Testis (tissue), 3 donors: Measurements from ENCODE around the gene FYN. TPM values are rescaled to one million over a fixed set of nuclear protein-coding genes. Genes with fewer than 3 reads are reported as not detected.

Source experiments
- DNase-seq: peaks from one replicate; pipeline ENCODE4 v3.0.0-alpha.2; 2019
- H3K27ac ChIP-seq, 2 donors: fragments of 200-600 bp; sonication (generic); one replicate each; pipeline ENCODE4 v1.5.1; 2019
- H3K27me3 ChIP-seq: fragments of 200-600 bp; sonication (generic); one replicate; pipeline ENCODE4 v1.5.1; 2019
- H3K36me3 ChIP-seq: fragments of 200-600 bp; sonication (generic); one replicate; pipeline ENCODE4 v1.5.1; 2017; ENCODE audit warnings: low read depth; ENCODE audit errors: missing control alignments
- H3K4me1 ChIP-seq: fragments of 200-600 bp; sonication (generic); one replicate; pipeline ENCODE4 v1.5.1; 2019
- H3K4me3 ChIP-seq, 2 donors: fragments of 200-600 bp; sonication (generic); one replicate each; pipeline ENCODE4 v1.5.1; 2017 to 2019
- H3K9me3 ChIP-seq: fragments of 200-600 bp; sonication (generic); one replicate; pipeline ENCODE4 v1.5.1; 2017
- POLR2A ChIP-seq: fragments of 450-650 bp; IDR thresholded peaks from one replicate; pipeline ENCODE4 v1.6.1; 2017; ENCODE audit warnings: antibody characterized with exemption, mild to moderate bottlenecking, moderate library complexity
- WGBS, 2 donors: methylation state at CpG; one replicate each; pipeline ENCODE4 v1.1.5; 2018; 5-methylcytosine and 5-hydroxymethylcytosine counted together
- intact Hi-C: fragments of 100-400 bp; cut with DNase I; formaldehyde crosslinking; loops from one replicate; pipeline ENCODE4 v1.15.1; 2023; ENCODE audit warnings: low total_unique reads
- polyA plus RNA-seq: library from polyadenylated mRNA; stranded (reverse); fragments of 350-450 nt; fragmentation: Illumina TruSeq; extraction: RNeasy Lipid Tissue Mini Kit (QIAGEN cat#74804); gene quantifications from one replicate; pipeline ENCODE4 v1.2.3, GENCODE V29; 2014; ENCODE audit warnings: low read depth, low replicate concordance; ENCODE audit not compliant: insufficient read depth
- total RNA-seq, 2 donors: library from RNA; depleted of rRNA; stranded (reverse); fragments of >200 nt; gene quantifications; one replicate each; pipeline ENCODE4 v1.2.3, GENCODE V29; 2016
- TF ChIP-seq, protein P1 (sequence below), 3 experiments: fragments of 450-650 bp in 2 of 3; fragments of 200-600 bp in 1 of 3; sonication (generic) in 1 of 3; IDR thresholded peaks; one replicate each; pipeline ENCODE4 v1.5.1; 2016 to 2019; ENCODE audit warnings: antibody characterized with exemption in 3 of 3, mild to moderate bottlenecking in 2 of 3, moderate library complexity in 1 of 3

Gene FYN
- total and polyA plus RNA-seq, 3 donors from 2014 or later, result 74.0 to 145 (median 104) TPM

DNA sequence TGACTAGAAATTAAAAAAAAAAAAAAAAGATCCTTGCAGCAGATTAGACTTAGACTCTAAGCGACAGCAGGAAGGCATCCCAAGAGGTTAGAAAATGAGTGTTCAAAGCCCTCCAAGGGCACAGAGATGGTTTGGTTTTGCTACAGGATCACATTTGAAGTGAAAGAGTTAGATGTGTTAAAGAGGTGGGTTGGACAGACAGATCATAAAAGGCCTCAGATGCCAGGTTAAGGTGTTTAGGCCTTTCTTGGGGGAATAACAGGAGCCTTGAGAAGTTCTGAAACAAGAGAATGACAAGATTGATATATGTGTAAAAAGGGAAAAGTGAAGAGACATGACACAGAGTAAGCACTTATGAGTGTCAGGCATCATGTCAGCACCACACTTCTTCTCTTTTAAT lies 107.5 kb downstream of the FYN start:
- H3K9me3 ChIP-seq, result no peaks in the 10 kb centered on the region
- intact Hi-C loops, result no loop called here
- no peak for DNase-seq
- H3K4me1 ChIP-seq, result no peaks in the 10 kb centered on the region
- no peaks in the 10 kb centered on the region for H3K36me3 ChIP-seq
- WGBS, 2 donors, result 94 to 100% methylated on average over 1 of the region's 1 CpG
- TF ChIP-seq, protein P1, sequence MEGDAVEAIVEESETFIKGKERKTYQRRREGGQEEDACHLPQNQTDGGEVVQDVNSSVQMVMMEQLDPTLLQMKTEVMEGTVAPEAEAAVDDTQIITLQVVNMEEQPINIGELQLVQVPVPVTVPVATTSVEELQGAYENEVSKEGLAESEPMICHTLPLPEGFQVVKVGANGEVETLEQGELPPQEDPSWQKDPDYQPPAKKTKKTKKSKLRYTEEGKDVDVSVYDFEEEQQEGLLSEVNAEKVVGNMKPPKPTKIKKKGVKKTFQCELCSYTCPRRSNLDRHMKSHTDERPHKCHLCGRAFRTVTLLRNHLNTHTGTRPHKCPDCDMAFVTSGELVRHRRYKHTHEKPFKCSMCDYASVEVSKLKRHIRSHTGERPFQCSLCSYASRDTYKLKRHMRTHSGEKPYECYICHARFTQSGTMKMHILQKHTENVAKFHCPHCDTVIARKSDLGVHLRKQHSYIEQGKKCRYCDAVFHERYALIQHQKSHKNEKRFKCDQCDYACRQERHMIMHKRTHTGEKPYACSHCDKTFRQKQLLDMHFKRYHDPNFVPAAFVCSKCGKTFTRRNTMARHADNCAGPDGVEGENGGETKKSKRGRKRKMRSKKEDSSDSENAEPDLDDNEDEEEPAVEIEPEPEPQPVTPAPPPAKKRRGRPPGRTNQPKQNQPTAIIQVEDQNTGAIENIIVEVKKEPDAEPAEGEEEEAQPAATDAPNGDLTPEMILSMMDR (IDR thresholded peaks at IDR 0.05), result no peak
- TF ChIP-seq POLR2A, result no peak
- no peak overlapping the region for H3K27ac ChIP-seq
- no peaks in the 10 kb centered on the region for H3K27me3 ChIP-seq
- H3K4me3 ChIP-seq, result no peak overlapping the region

DNA sequence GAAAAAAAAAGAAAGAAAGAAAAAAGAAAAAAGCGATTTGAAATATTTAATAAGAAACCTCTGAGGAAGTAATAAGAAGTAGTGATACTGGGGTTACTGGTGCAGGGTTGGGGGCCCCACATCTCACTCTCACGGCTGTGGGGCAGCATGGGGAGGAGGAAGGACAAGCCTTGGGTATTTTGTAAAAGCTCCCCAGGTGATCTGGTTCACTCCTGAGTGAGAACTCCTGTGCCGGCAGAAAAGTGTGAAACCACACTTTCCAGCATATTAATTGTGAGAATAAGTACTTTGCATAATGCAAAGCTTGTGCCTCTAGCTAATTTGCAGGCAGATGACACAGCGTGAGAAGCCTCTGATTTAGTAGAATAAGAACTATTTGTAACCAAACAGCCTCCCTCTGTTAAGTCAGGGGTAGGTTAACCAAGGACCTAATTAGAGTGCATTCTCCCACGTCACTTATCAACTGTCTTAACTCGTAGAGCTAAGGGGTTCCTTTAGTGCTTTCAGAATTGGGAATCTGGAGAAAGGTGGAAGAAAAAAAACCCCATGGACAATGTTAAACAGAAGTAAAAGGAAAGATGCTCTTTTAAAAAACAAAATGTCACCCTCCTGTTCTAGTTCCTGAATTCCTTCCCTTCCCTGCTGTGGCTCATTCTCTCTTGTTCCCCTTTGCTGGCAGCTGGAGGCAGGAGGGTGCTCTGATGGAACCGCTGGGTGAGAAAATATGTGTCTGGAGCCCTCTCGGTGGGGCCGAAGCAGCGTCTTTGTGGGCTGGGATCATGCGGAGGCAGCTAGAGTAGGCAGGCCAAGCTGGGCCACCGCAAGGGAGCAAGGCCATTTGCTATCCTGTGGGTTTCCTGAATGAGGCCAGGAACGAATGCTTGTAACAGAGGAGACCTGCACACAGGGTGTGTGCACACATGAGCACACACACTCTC lies 108.7 kb downstream of the FYN start:
- no peak for TF ChIP-seq POLR2A
- TF ChIP-seq, protein P1 (IDR thresholded peaks at IDR 0.05), result no peak
- 76 to 85% methylated on average over 13 of the region's 13 CpGs for WGBS, 2 donors
- intact Hi-C loops, result no loop called here
- DNase-seq, result no peak
- Histone ChIP-seq H3K9me3 (no peaks in the 10 kb centered on the region), H3K27me3 (no peaks in the 10 kb centered on the region), H3K27ac (no peak overlapping the region), H3K4me1 (no peaks in the 10 kb centered on the region), H3K36me3 (no peaks in the 10 kb centered on the region), H3K4me3 (no peak overlapping the region)

DNA sequence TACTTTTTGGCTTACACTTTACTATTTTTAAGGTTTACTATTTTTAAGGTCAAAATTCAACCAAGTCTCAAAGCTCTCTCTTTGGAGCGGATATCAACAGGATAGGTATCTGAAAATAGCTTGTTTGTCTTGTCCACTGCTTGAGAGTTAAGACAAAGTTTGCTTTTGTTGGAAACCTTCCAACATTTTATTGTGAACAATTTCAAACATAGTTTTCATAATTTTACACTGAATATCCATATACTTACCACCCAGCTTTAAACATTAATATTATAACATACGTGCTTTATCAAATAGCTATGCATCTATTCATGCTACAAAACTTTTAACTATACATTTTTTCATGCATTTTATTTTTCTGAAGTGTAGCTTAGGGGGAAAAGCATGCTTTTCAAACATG lies 109.9 kb downstream of the FYN start:
- Histone ChIP-seq H3K4me1 (no peaks in the 10 kb centered on the region), H3K4me3 (no peak overlapping the region), H3K27ac (no peak overlapping the region), H3K27me3 (no peaks in the 10 kb centered on the region), H3K9me3 (no peaks in the 10 kb centered on the region), H3K36me3 (no peaks in the 10 kb centered on the region)
- intact Hi-C loops, result no loop called here
- TF ChIP-seq, protein P1 (IDR thresholded peaks at IDR 0.05), result no peak
- TF ChIP-seq POLR2A, result no peak
- DNase-seq, result no peak
- WGBS, 2 donors, result 57 to 67% methylated on average over 2 of the region's 2 CpGs

DNA sequence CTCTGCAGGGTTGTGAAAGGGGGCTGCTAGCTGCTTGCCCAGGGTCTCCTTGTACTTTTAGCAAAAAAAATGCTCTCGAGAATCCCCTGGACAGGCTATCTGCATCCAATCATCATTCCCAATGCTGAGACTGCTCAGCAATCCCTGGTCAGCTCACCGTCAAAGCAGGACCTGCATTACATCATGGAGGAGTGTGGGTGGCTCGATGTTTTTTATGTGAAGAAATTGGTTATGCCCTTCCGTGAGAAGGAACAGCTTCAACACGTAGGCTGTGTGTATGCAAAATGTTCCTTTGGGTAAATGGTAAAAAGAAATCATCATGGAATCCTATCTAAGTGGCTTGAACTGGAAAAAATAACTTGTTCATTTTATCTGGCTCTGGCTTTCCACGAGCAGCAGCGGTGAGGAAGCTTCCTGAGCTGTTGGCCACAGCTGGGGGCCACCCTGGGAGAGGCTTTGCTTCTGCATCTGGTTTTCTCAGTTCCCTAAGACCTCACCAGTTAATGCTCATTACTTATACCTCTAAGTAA lies 111.4 kb downstream of the FYN start:
- no peaks in the 10 kb centered on the region for H3K27me3 ChIP-seq
- 65 to 70% methylated on average over 7 of the region's 7 CpGs for WGBS, 2 donors
- H3K27ac ChIP-seq, result no peak overlapping the region
- H3K4me1 ChIP-seq, result no peaks in the 10 kb centered on the region
- H3K4me3 ChIP-seq, result no peak overlapping the region
- H3K36me3 ChIP-seq, result no peaks in the 10 kb centered on the region
- no peaks in the 10 kb centered on the region for H3K9me3 ChIP-seq
- intact Hi-C loops, result no loop called here
- no peak for TF ChIP-seq POLR2A
- TF ChIP-seq, protein P1 (IDR thresholded peaks at IDR 0.05), result no peak
- DNase-seq, result no peak
